Mesenchymal stem cell (in vitro differentiated cells and primary cell): Measurements from ENCODE around the gene MICOS13.
"Not testable (repeated sequence)": the region's sequence is repeated elsewhere in the genome, so short reads cannot be mapped to it uniquely, and the experiment has no call there.

ENCODE experiments used
- DNase-seq: peaks from one replicate; pipeline ENCODE4 v3.0.0-alpha.2; 2013
- H2AFZ ChIP-seq: one replicate; pipeline ENCODE4 v1.6.1; 2013; ENCODE audit warnings: low read depth, mild to moderate bottlenecking, control low read depth, inconsistent platforms, low read length, moderate library complexity
- H2AK5ac ChIP-seq: 2 replicates; pipeline ENCODE4 v1.6.1; 2013; ENCODE audit warnings: low read length, moderate library complexity, mild to moderate bottlenecking, inconsistent platforms; ENCODE audit not compliant: severe bottlenecking
- H2BK120ac ChIP-seq: one replicate; pipeline ENCODE4 v1.6.1; 2013; ENCODE audit warnings: low read depth, mild to moderate bottlenecking, inconsistent platforms, low read length, moderate library complexity
- H2BK12ac ChIP-seq, 2 experiments: one replicate each; pipeline ENCODE4 v1.6.1; 2013; ENCODE audit warnings: inconsistent platforms in 2 of 2, low read length in 2 of 2, mild to moderate bottlenecking in 2 of 2, moderate library complexity in 2 of 2, control low read depth in 1 of 2
- H2BK15ac ChIP-seq: one replicate; pipeline ENCODE4 v1.6.1; 2013; ENCODE audit warnings: mild to moderate bottlenecking, low read depth, inconsistent platforms; ENCODE audit not compliant: poor library complexity, severe bottlenecking
- H2BK5ac ChIP-seq: 2 replicates; pipeline ENCODE4 v1.6.1; 2013; ENCODE audit warnings: low read depth, mild to moderate bottlenecking, low read length, control low read depth, inconsistent platforms; ENCODE audit not compliant: poor library complexity, severe bottlenecking
- H3K14ac ChIP-seq, 2 experiments: one replicate each; pipeline ENCODE4 v1.6.1; 2013; ENCODE audit warnings: inconsistent platforms in 2 of 2, low read length in 2 of 2, control low read depth in 1 of 2, mild to moderate bottlenecking in 1 of 2, moderate library complexity in 1 of 2
- H3K18ac ChIP-seq, 2 experiments: one replicate each; pipeline ENCODE4 v1.6.1; 2013; ENCODE audit warnings: inconsistent platforms in 2 of 2, low read length in 2 of 2, control low read depth in 1 of 2, low read depth in 1 of 2, mild to moderate bottlenecking in 1 of 2
- H3K23ac ChIP-seq, 2 experiments: one replicate each; pipeline ENCODE4 v1.6.1; 2013; ENCODE audit warnings: inconsistent platforms in 2 of 2, low read length in 2 of 2, mild to moderate bottlenecking in 2 of 2, moderate library complexity in 2 of 2, control low read depth in 1 of 2
- H3K27ac ChIP-seq: 2 replicates; pipeline ENCODE4 v1.5.1; 2013; ENCODE audit warnings: mild to moderate bottlenecking, moderate library complexity, low read length, control low read depth, inconsistent platforms; ENCODE audit not compliant: poor library complexity, severe bottlenecking
- H3K27me3 ChIP-seq, 2 experiments: 2 replicates each; pipeline versions ENCODE4 v1.6.1 to v1.7.0; 2013; ENCODE audit warnings: low read length in 2 of 2, mild to moderate bottlenecking in 2 of 2, moderate library complexity in 2 of 2, control low read depth in 1 of 2, inconsistent platforms in 1 of 2; ENCODE audit not compliant: control insufficient read depth in 1 of 2, insufficient read depth in 1 of 2
- H3K36me3 ChIP-seq, 2 experiments: 2 replicates each; pipeline versions ENCODE4 v1.6.1 to v1.7.0; 2013; ENCODE audit warnings: low read length in 2 of 2, control low read depth in 1 of 2, inconsistent platforms in 1 of 2, low read depth in 1 of 2, mild to moderate bottlenecking in 1 of 2; ENCODE audit not compliant: insufficient read depth in 2 of 2, control insufficient read depth in 1 of 2
- H3K4ac ChIP-seq, 2 experiments: one replicate each; pipeline ENCODE4 v1.6.1; 2013; ENCODE audit warnings: inconsistent platforms in 2 of 2, low read length in 2 of 2, mild to moderate bottlenecking in 2 of 2, moderate library complexity in 2 of 2, control low read depth in 1 of 2, low read depth in 1 of 2
- H3K4me1 ChIP-seq: 2 replicates; pipeline ENCODE4 v1.6.1; 2013; ENCODE audit warnings: low read depth, low read length, control low read depth; ENCODE audit not compliant: control insufficient read depth, insufficient read depth
- H3K4me2 ChIP-seq: 2 replicates; pipeline ENCODE4 v1.6.1; 2013; ENCODE audit warnings: low read length, mild to moderate bottlenecking, inconsistent platforms; ENCODE audit not compliant: poor library complexity, severe bottlenecking
- H3K4me3 ChIP-seq, 2 experiments: 2 replicates each; pipeline versions ENCODE4 v1.5.1 to v1.7.0; 2013; ENCODE audit warnings: low read length in 2 of 2, mild to moderate bottlenecking in 2 of 2, control low read depth in 1 of 2, low read depth in 1 of 2; ENCODE audit not compliant: insufficient read depth in 1 of 2
- H3K79me1 ChIP-seq: replicated peaks from 2 replicates; pipeline ENCODE4 v1.6.1; 2013; ENCODE audit warnings: mild to moderate bottlenecking, control low read depth, low read length, inconsistent platforms; ENCODE audit not compliant: poor library complexity, severe bottlenecking
- H3K9ac ChIP-seq: 2 replicates; pipeline ENCODE4 v1.7.0; 2013; ENCODE audit warnings: mild to moderate bottlenecking, low read length, moderate library complexity
- H3K9me3 ChIP-seq: 2 replicates; pipeline ENCODE4 v1.7.0; 2013; ENCODE audit warnings: mild to moderate bottlenecking, low read length; ENCODE audit not compliant: control insufficient read depth
- H4K8ac ChIP-seq: one replicate; pipeline ENCODE4 v1.6.1; 2013; ENCODE audit warnings: inconsistent platforms, mild to moderate bottlenecking, low read length, moderate library complexity
- H4K91ac ChIP-seq: one replicate; pipeline ENCODE4 v1.6.1; 2013; ENCODE audit warnings: mild to moderate bottlenecking, low read length, inconsistent platforms
- WGBS: methylation state at CpG from one replicate; pipeline ENCODE4 v1.1.7; 2013; ENCODE audit warnings: mixed read lengths; 5-methylcytosine and 5-hydroxymethylcytosine counted together

The MICOS13 gene

GRCh38 chr19:5703819-5704818 is 23.8 kb upstream of the MICOS13 start:
- H3K4me2 ChIP-seq, result no peak overlapping the region
- no peak overlapping the region for H3K27ac ChIP-seq
- no peak overlapping the region for H4K91ac ChIP-seq
- H3K9me3 ChIP-seq, result no peaks in the 10 kb centered on the region
- H3K9ac ChIP-seq, result no peak overlapping the region
- no peaks in the 10 kb centered on the region for H3K27me3 ChIP-seq
- no peak overlapping the region for H2AFZ ChIP-seq
- no peak overlapping the region for H2BK12ac ChIP-seq
- no peak overlapping the region for H3K4ac ChIP-seq
- DNase-seq, result no peak
- H3K18ac ChIP-seq, result no peak overlapping the region
- no peak overlapping the region for H2BK120ac ChIP-seq
- peaks cover 62 to 79% of the 10 kb centered on the region in 2 experiments for H3K36me3 ChIP-seq
- H3K4me1 ChIP-seq, result no peaks in the 10 kb centered on the region
- H2BK15ac ChIP-seq, result no peak overlapping the region
- H3K4me3 ChIP-seq, result no peak overlapping the region
- no peak overlapping the region for H4K8ac ChIP-seq
- H3K79me1 ChIP-seq, result peaks cover 22% of the 10 kb centered on the region
- H2AK5ac ChIP-seq, result no peak overlapping the region
- H3K23ac ChIP-seq, result no peak overlapping the region
- no peak overlapping the region for H2BK5ac ChIP-seq
- no peak overlapping the region for H3K14ac ChIP-seq
- WGBS, result 97% methylated on average over 40 of the region's 40 CpGs

GRCh38 chr19:5702053-5702410 is 21.7 kb upstream of the MICOS13 start:
- H3K23ac ChIP-seq, H2BK120ac ChIP-seq, H2BK5ac ChIP-seq, H3K4me2 ChIP-seq, H2BK12ac ChIP-seq, H4K91ac ChIP-seq, H3K4me1 ChIP-seq, H3K4me3 ChIP-seq, H3K18ac ChIP-seq, H4K8ac ChIP-seq, H2AK5ac ChIP-seq, H2AFZ ChIP-seq, DNase-seq, H3K9me3 ChIP-seq, H3K27me3 ChIP-seq, H3K4ac ChIP-seq, H3K9ac ChIP-seq, H3K27ac ChIP-seq, H2BK15ac ChIP-seq, H3K14ac ChIP-seq: not testable (repeated sequence)
- Histone ChIP-seq H3K79me1 (peaks cover 19% of the 10 kb centered on the region), H3K36me3 (peaks cover 62 to 82% of the 10 kb centered on the region in 2 experiments)
- WGBS, result 94% methylated on average over 3 of the region's 28 CpGs

GRCh38 chr19:5700455-5701092 is 20.3 kb upstream of the MICOS13 start:
- H2BK5ac ChIP-seq, result no peak overlapping the region
- H3K23ac ChIP-seq, result no peak overlapping the region
- no peak overlapping the region for H4K91ac ChIP-seq
- peaks cover 14% of the 10 kb centered on the region for H3K79me1 ChIP-seq
- no peak overlapping the region for H3K18ac ChIP-seq
- WGBS, result 99% methylated on average over 22 of the region's 22 CpGs
- no peak overlapping the region for H2BK12ac ChIP-seq
- no peak for DNase-seq
- no peak overlapping the region for H2BK120ac ChIP-seq
- H3K27me3 ChIP-seq, result no peaks in the 10 kb centered on the region
- no peak overlapping the region for H2AFZ ChIP-seq
- peaks cover 3% of the 10 kb centered on the region for H3K4me1 ChIP-seq
- no peak overlapping the region for H3K27ac ChIP-seq
- H3K4me3 ChIP-seq, result no peak overlapping the region
- H3K4ac ChIP-seq, result no peak overlapping the region
- H3K9me3 ChIP-seq, result no peaks in the 10 kb centered on the region
- H4K8ac ChIP-seq, result no peak overlapping the region
- no peak overlapping the region for H2BK15ac ChIP-seq
- no peak overlapping the region for H3K4me2 ChIP-seq
- no peak overlapping the region for H3K9ac ChIP-seq
- no peak overlapping the region for H2AK5ac ChIP-seq
- peaks cover 63 to 82% of the 10 kb centered on the region in 2 experiments for H3K36me3 ChIP-seq
- H3K14ac ChIP-seq, result no peak overlapping the region
